HepG2 (cell line): ENCODE measurements around the gene ARPC1A. TPM values are rescaled to one million over a fixed set of nuclear protein-coding genes. Genes with fewer than 3 reads are reported as not detected.

ENCODE experiments used
- ARNT ChIP-seq: fragments of 450-650 bp; IDR thresholded peaks from 2 replicates; pipeline ENCODE4 v1.6.1; 2017
- ATF5 ChIP-seq: sonication (generic); formaldehyde crosslinking; IDR thresholded peaks from 2 replicates; pipeline ENCODE4 v1.4.0; 2020; ENCODE audit warnings: mild to moderate bottlenecking, low read depth, missing genetic modification reagents
- GATAD1 ChIP-seq: IDR thresholded peaks from 2 replicates; pipeline ENCODE4 v1.6.1; 2016; ENCODE audit warnings: missing genetic modification reagents, missing compliant biosample characterization
- HOXA3 ChIP-seq: sonication (generic); formaldehyde crosslinking; IDR thresholded peaks from 2 replicates; pipeline ENCODE4 v1.5.0; 2020; ENCODE audit warnings: missing genetic modification reagents
- JUNB ChIP-seq: sonication (generic); formaldehyde crosslinking; IDR thresholded peaks from 2 replicates; pipeline ENCODE4 v1.8.0; 2022; ENCODE audit warnings: missing genetic modification reagents, mild to moderate bottlenecking, borderline replicate concordance
- NCOA2 ChIP-seq: sonication (generic); formaldehyde crosslinking; IDR thresholded peaks from 2 replicates; pipeline ENCODE4 v1.8.0; 2022; ENCODE audit warnings: inconsistent platforms
- RFX3 ChIP-seq: IDR thresholded peaks from 2 replicates; pipeline ENCODE4 v1.6.1; 2016; ENCODE audit warnings: missing biosample characterization, missing genetic modification reagents
- RXRB ChIP-seq: IDR thresholded peaks from 2 replicates; pipeline ENCODE4 v1.6.1; 2016; ENCODE audit warnings: borderline replicate concordance, missing genetic modification reagents, missing compliant biosample characterization
- SMARCE1 ChIP-seq: fragments of 450-650 bp; IDR thresholded peaks from 2 replicates; pipeline ENCODE4 v1.6.1; 2017; ENCODE audit warnings: borderline replicate concordance
- SOX5 ChIP-seq: IDR thresholded peaks from 2 replicates; pipeline ENCODE4 v1.6.1; 2016; ENCODE audit warnings: borderline replicate concordance
- TCF7L2 ChIP-seq: IDR thresholded peaks from 2 replicates; pipeline ENCODE4 v1.6.1; 2011; ENCODE audit warnings: mild to moderate bottlenecking, low read depth, low read length, moderate library complexity
- THRA ChIP-seq: sonication (generic); formaldehyde crosslinking; IDR thresholded peaks from 2 replicates; pipeline ENCODE4 v1.4.0; 2020; ENCODE audit warnings: missing genetic modification reagents, borderline replicate concordance
- U2AF1 ChIP-seq: fragments of 200-400 bp; formaldehyde crosslinking; optimal IDR thresholded peaks from 2 replicates; pipeline ENCODE3; 2017; ENCODE audit warnings: mild to moderate bottlenecking, low read depth, low read length
- ZMYM4 ChIP-seq: sonication (generic); formaldehyde crosslinking; IDR thresholded peaks from 2 replicates; pipeline ENCODE4 v1.8.1; 2023; ENCODE audit warnings: mild to moderate bottlenecking, missing genetic modification reagents
- ZNF296 ChIP-seq: sonication (generic); formaldehyde crosslinking; conservative IDR thresholded peaks from 2 replicates; pipeline ENCODE4 v1.5.0; 2020; ENCODE audit warnings: mild to moderate bottlenecking, missing genetic modification reagents
- ZNF558 ChIP-seq: sonication (generic); formaldehyde crosslinking; IDR thresholded peaks from 2 replicates; pipeline ENCODE4 v1.9.0; 2022; ENCODE audit warnings: mild to moderate bottlenecking, missing genetic modification reagents, borderline replicate concordance
- ZNF672 ChIP-seq: sonication (generic); formaldehyde crosslinking; IDR thresholded peaks from 2 replicates; pipeline ENCODE4 v1.8.1; 2022; ENCODE audit warnings: missing genetic modification reagents
- ZNF768 ChIP-seq: sonication (generic); formaldehyde crosslinking; IDR thresholded peaks from 2 replicates; pipeline ENCODE4 v1.4.0; 2020; ENCODE audit warnings: missing genetic modification reagents
- polyA plus RNA-seq, 8 experiments: library from polyadenylated mRNA; depleted of rRNA in 3 of 8; stranded (reverse) in 7 of 8; unstranded in 1 of 8; fragments of >200 nt; fragmentation: Illumina TruSeq in 4 of 8; extraction: Trizol in 4 of 8; gene quantifications; 2 replicates each; pipeline versions ENCODE4 v1.2.1 to v1.2.3, GENCODE V29; 2011 to 2016; ENCODE audit warnings: low read depth in 4 of 8, missing spikeins in 1 of 8, mixed read lengths in 1 of 8; ENCODE audit not compliant: insufficient read depth in 1 of 8
- total RNA-seq, 5 experiments: library from RNA; depleted of rRNA; stranded (reverse); fragments of >200 nt; fragmentation: Illumina TruSeq; extraction: Trizol; gene quantifications; 2 replicates each; pipeline ENCODE4 v1.2.3, GENCODE V29; 2016; ENCODE audit warnings: low read depth in 1 of 5
- TF ChIP-seq, protein P1 (sequence below): sonication (generic); formaldehyde crosslinking; IDR thresholded peaks from 2 replicates; pipeline ENCODE4 v1.5.0; 2020; ENCODE audit warnings: mild to moderate bottlenecking, missing genetic modification reagents, borderline replicate concordance
- TF ChIP-seq, protein P2 (sequence below): sonication (generic); formaldehyde crosslinking; IDR thresholded peaks from 2 replicates; pipeline ENCODE4 v1.4.0; 2020; ENCODE audit warnings: missing genetic modification reagents, mild to moderate bottlenecking, borderline replicate concordance

Gene ARPC1A
- total and polyA plus RNA-seq, 2 of the 13 experiments (the other 11 are each of a cell fraction or from before 2014, with no cell fraction given): 44.3 to 88.5 TPM

DNA sequence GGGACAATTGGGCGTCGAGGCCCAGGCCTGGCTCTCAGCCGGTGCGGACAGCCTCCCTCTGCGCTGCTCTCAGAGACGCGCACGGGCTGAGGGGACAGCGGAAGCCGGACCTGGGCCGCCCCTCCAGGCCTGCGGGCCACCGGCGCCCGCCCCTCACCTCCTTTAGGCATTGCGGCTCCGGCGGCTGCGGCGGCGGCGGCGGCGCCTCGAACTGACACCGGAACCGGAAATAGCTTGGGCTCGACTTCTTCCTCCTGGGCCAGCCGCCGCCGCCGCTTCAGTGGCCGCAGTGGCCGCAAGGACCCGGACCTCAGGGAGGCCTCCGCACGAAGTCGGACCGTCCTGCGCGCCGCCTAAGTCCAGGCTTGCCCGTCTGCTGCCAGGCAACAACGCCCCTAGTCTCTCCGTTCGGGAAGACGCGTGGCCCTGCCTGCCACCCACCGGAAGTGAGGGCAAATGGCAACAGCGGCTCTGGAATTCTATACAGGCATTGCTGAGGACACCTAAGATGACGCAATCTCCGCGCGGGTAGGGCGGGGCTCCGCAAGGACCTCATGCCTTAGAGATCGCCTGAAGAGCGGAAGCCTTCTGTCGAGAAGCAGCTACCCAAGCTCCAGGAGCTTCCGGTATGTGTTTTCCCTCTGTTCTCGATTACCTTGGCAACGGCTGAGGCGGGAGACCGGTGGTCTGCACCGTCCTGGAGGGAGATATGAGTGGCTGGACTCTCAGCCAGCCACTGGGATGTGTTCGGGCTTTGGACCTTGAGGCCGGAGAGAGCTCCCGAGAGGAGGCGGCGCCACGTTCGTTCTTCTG, 82.9 kb downstream of the ARPC1A start, which contains the start of the genes BUD31 and PDAP1 (continued):
- TF ChIP-seq, protein P1, sequence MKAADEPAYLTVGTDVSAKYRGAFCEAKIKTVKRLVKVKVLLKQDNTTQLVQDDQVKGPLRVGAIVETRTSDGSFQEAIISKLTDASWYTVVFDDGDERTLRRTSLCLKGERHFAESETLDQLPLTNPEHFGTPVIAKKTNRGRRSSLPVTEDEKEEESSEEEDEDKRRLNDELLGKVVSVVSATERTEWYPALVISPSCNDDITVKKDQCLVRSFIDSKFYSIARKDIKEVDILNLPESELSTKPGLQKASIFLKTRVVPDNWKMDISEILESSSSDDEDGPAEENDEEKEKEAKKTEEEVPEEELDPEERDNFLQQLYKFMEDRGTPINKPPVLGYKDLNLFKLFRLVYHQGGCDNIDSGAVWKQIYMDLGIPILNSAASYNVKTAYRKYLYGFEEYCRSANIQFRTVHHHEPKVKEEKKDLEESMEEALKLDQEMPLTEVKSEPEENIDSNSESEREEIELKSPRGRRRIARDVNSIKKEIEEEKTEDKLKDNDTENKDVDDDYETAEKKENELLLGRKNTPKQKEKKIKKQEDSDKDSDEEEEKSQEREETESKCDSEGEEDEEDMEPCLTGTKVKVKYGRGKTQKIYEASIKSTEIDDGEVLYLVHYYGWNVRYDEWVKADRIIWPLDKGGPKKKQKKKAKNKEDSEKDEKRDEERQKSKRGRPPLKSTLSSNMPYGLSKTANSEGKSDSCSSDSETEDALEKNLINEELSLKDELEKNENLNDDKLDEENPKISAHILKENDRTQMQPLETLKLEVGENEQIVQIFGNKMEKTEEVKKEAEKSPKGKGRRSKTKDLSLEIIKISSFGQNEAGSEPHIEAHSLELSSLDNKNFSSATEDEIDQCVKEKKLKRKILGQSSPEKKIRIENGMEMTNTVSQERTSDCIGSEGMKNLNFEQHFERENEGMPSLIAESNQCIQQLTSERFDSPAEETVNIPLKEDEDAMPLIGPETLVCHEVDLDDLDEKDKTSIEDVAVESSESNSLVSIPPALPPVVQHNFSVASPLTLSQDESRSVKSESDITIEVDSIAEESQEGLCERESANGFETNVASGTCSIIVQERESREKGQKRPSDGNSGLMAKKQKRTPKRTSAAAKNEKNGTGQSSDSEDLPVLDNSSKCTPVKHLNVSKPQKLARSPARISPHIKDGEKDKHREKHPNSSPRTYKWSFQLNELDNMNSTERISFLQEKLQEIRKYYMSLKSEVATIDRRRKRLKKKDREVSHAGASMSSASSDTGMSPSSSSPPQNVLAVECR (CRISPR knock-in tag): peak; percentile 91; the same call in 1 of the 2 replicates
- TF ChIP-seq, protein P2, sequence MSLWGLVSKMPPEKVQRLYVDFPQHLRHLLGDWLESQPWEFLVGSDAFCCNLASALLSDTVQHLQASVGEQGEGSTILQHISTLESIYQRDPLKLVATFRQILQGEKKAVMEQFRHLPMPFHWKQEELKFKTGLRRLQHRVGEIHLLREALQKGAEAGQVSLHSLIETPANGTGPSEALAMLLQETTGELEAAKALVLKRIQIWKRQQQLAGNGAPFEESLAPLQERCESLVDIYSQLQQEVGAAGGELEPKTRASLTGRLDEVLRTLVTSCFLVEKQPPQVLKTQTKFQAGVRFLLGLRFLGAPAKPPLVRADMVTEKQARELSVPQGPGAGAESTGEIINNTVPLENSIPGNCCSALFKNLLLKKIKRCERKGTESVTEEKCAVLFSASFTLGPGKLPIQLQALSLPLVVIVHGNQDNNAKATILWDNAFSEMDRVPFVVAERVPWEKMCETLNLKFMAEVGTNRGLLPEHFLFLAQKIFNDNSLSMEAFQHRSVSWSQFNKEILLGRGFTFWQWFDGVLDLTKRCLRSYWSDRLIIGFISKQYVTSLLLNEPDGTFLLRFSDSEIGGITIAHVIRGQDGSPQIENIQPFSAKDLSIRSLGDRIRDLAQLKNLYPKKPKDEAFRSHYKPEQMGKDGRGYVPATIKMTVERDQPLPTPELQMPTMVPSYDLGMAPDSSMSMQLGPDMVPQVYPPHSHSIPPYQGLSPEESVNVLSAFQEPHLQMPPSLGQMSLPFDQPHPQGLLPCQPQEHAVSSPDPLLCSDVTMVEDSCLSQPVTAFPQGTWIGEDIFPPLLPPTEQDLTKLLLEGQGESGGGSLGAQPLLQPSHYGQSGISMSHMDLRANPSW (CRISPR knock-in tag): peak; percentile 76; the same call in 1 of the 2 replicates
- no peak for TF ChIP-seq ARNT
- 0 out of 2 replicates have a peak, but pooled peaks have one; percentile 39 for TF ChIP-seq ZNF558 (CRISPR knock-in tag)
- peak; percentile 72; the same call in 1 of the 2 replicates for TF ChIP-seq HOXA3
- peak; percentile 90 for TF ChIP-seq GATAD1 (CRISPR knock-in tag)
- 0 out of 2 replicates have a peak, but pooled peaks have one; percentile 64 for TF ChIP-seq ATF5 (CRISPR knock-in tag)
- peak; percentile 43; the same call in 1 of the 2 replicates for TF ChIP-seq ZNF768 (CRISPR knock-in tag)
- no peak for TF ChIP-seq ZNF672 (CRISPR knock-in tag)
- TF ChIP-seq TCF7L2: no peak
- no peak for TF ChIP-seq SMARCE1
- TF ChIP-seq NCOA2: peak; percentile 43; the same call in 1 of the 2 replicates
- TF ChIP-seq THRA (CRISPR knock-in tag): peak; percentile 74
- peak; percentile 74 for TF ChIP-seq RXRB (CRISPR knock-in tag)
- peak; percentile 77 for TF ChIP-seq RFX3
- no peak for TF ChIP-seq JUNB (CRISPR knock-in tag)
- peak; percentile 67 for TF ChIP-seq U2AF1
- peak; percentile 25; the same call in 1 of the 2 replicates for TF ChIP-seq ZMYM4
- TF ChIP-seq ZNF296 (CRISPR knock-in tag): no peak
- TF ChIP-seq SOX5 (CRISPR knock-in tag): peak; percentile 35; the same call in 1 of the 2 replicates
